Neuron (in vitro differentiated cells): Measurements from ENCODE around the gene ZSCAN5A.
"Not testable (repeated sequence)": the region's sequence is repeated elsewhere in the genome, so short reads cannot be mapped to it uniquely, and the experiment has no call there.

Source experiments
- H2AFZ ChIP-seq: one replicate; pipeline ENCODE4 v1.6.1; 2013; ENCODE audit warnings: low read depth, mild to moderate bottlenecking, inconsistent platforms, low read length, moderate library complexity
- H3K27me3 ChIP-seq: one replicate; pipeline ENCODE4 v1.6.1; 2013; ENCODE audit warnings: low read length; ENCODE audit not compliant: insufficient read depth
- H3K36me3 ChIP-seq: one replicate; pipeline ENCODE4 v1.6.1; 2013; ENCODE audit warnings: low read length; ENCODE audit not compliant: insufficient read depth
- H3K4me1 ChIP-seq: one replicate; pipeline ENCODE4 v1.6.1; 2013; ENCODE audit warnings: low read length; ENCODE audit not compliant: insufficient read depth
- H3K4me3 ChIP-seq: 2 replicates; pipeline ENCODE4 v1.5.1; 2013; ENCODE audit warnings: mild to moderate bottlenecking, low read length, moderate library complexity
- H3K9me3 ChIP-seq: one replicate; pipeline ENCODE4 v1.6.1; 2013; ENCODE audit warnings: low read length

ZSCAN5A gene

DNA sequence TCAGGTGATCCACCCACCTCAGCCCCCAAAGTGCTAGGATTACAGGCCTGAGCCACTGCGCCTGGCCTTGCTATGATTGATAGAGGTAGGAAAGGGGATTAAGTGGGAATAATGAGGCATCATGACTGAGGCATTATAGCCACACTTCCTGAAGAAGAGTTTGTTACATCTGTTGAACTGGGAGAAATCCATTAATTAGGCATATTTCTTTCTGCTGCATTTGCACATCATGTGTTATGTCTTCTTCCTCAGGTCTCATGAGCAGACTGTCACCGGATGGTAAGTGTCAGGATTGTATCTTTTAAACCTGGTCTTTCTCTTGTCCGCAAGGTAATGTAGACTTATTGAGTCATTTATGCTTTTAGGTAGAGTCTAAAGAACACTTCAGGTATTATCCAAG, 29.9 kb downstream of the ZSCAN5A start:
- H3K36me3 ChIP-seq = no peaks in the 10 kb centered on the region
- no peak overlapping the region for H2AFZ ChIP-seq
- no peaks in the 10 kb centered on the region for H3K4me1 ChIP-seq
- no peak overlapping the region for H3K4me3 ChIP-seq
- H3K9me3 ChIP-seq = peaks cover 5% of the 10 kb centered on the region
- no peaks in the 10 kb centered on the region for H3K27me3 ChIP-seq

DNA sequence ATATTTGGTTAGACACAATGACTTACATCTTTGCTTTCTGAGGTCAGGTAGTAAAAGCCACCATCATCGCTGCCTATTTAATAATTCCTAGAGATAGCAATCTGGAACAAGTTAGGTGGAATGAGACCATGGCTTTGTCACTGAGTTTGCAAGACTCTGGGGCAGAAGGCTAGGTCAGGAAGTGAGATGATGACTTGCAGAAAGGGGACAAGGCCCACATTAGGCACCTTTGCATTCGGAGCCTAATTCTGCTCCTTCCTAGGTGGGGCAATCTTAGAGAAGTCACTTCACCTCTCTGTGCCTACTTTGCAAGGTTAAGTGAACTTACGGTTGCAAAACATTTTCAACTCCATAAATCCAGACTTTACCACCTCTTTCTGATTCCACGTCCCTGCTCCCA, 31.8 kb downstream of the ZSCAN5A start:
- H3K36me3 ChIP-seq = no peaks in the 10 kb centered on the region
- H3K27me3 ChIP-seq = no peaks in the 10 kb centered on the region
- peaks cover 5% of the 10 kb centered on the region for H3K9me3 ChIP-seq
- no peaks in the 10 kb centered on the region for H3K4me1 ChIP-seq
- no peak overlapping the region for H2AFZ ChIP-seq
- no peak overlapping the region for H3K4me3 ChIP-seq

DNA sequence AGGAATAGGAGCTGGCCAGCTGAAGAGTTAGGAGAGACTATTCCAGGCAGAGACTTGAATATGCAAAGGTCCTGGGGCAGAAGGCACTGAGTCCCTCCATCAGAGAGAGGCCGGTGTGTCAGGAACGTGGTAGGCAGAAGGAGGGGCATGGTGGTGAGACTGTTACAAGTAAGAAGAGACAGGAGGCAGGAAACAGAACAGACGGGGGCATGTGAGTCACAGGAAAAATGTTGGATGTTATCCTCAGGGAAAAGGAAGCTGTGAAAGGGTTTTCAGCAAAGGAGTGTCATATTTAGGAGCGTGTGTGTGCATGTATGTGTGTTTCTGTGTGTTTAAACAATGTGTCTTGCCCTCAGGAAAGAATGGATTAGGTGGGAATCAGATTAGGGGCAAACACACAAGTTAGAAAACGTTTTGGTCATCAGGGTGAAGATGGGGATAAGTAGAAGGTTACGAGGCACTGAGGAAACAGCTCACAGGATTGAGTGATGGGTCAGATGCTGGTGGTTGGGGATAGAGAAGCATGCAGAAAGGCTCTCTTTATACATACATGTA, 41.0 kb downstream of the ZSCAN5A start:
- no peak overlapping the region for H2AFZ ChIP-seq
- H3K9me3 ChIP-seq = peaks cover 9% of the 10 kb centered on the region
- no peaks in the 10 kb centered on the region for H3K27me3 ChIP-seq
- no peaks in the 10 kb centered on the region for H3K4me1 ChIP-seq
- H3K36me3 ChIP-seq = no peaks in the 10 kb centered on the region
- H3K4me3 ChIP-seq = no peak overlapping the region

DNA sequence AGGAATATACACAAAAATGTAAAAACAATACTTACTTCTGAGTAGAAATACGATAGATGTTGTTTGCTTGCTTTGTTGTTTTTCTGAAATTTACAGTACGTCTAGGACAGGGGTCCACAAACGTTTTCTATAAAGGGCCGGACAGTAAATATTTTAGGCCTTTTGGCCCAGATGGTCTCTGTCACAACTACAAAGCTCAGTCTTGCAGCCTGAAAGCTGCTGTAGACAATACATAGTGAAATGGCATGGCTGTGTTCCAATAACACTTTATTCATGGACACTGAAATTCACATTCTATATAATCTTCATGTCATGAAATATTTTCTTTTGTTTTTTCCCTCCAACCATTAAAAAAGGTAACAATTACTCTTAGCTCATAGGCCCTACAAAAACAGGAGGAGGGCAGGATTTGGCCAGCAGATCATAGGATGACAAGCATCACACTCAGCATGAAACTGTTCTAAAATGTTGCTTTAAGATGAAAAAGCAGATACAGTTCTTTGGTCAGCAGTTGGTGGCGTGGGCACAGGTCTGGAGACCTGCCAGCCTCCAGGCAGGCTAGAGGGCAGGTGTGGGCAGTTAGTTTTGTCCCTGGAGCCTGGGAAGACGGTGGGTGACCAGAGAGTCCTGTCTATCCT, 42.4 kb downstream of the ZSCAN5A start, which contains the start of gene EDDM13:
Gene EDDM13 (plus strand): TSS at position 588 of the 638 bp plus-strand sequence. CDS start 87 bp downstream, outside the sequence.
- Histone ChIP-seq H3K27me3 (no peaks in the 10 kb centered on the region), H2AFZ (no peak within 1 kb of the TSS), H3K9me3 (peaks cover 8% of the 10 kb centered on the region), H3K36me3 (no peaks in the 10 kb centered on the region), H3K4me1 (no peaks in the 10 kb centered on the region), H3K4me3 (no peak within 1 kb of the TSS)

DNA sequence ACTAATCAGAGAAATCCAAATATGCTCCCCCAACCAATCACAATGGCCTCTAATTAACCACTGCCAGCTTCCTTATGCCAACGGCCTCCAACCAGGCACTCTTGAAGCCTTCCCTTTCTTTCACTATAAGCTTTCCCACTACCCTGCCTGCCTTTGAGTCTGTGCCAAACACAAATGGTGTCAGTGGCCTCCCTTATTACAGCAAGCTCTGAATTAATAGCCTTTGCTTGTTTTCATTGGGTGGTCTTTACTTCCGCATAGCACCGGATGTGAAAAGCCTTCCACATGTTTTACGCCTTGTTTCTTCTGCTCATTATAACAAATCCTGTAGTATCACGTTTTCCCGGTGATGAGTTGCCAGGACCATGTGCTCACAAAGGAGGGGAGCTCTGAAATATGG, 43.5 kb downstream of the ZSCAN5A start:
- no peaks in the 10 kb centered on the region for H3K27me3 ChIP-seq
- no peaks in the 10 kb centered on the region for H3K4me1 ChIP-seq

DNA sequence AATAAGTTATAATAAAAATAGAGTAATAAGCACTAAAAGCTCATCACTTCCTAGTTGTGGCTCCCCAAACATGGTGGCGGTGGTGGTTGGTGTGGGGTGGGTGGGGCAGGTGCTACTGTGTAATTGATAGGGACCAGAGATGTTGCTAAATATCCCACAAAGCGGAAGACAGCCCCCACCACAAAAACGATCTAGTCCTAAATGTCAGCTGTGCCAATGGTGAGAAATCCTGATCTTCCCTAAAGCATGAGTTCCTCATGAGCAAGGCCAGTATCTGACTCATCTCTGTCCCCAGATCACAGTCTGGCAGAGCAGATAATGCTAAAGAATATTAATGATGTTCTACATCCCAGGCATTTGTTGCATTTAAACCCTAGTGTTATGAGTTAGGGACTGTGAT, 44.0 kb downstream of the ZSCAN5A start:
- Histone ChIP-seq H3K4me1 (no peaks in the 10 kb centered on the region), H2AFZ (no peak overlapping the region), H3K4me3 (no peak overlapping the region), H3K9me3 (peaks cover 3% of the 10 kb centered on the region), H3K36me3 (no peaks in the 10 kb centered on the region), H3K27me3 (no peaks in the 10 kb centered on the region)

More for the DNA sequence above, 43.5 kb downstream of the ZSCAN5A start:
- H3K4me3 ChIP-seq = no peak overlapping the region
- H2AFZ ChIP-seq = no peak overlapping the region
- peaks cover 3% of the 10 kb centered on the region for H3K9me3 ChIP-seq
- H3K36me3 ChIP-seq = no peaks in the 10 kb centered on the region

DNA sequence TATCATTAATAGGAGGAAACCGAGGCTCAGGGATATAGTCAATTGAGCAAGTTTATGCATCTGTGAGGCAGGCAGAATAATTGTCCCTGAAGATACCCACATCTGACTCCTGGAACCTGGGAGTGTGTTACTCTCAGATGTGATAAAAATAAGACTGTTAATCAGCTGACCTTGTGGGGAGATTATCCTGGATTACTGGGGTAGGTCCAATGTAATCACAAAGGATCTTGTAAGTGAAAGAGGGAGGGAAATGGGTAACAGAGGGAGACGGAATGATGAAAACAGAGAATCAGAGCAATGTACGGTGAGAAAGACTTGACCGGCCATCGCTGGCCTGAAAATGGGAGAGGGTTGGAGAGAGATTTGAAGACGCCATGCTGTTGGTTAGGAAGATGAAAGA, 45.3 kb downstream of the ZSCAN5A start:
- no peak overlapping the region for H3K4me3 ChIP-seq
- H3K9me3 ChIP-seq = peaks cover 3% of the 10 kb centered on the region
- no peaks in the 10 kb centered on the region for H3K36me3 ChIP-seq
- H3K4me1 ChIP-seq = no peaks in the 10 kb centered on the region
- no peaks in the 10 kb centered on the region for H3K27me3 ChIP-seq
- no peak overlapping the region for H2AFZ ChIP-seq

DNA sequence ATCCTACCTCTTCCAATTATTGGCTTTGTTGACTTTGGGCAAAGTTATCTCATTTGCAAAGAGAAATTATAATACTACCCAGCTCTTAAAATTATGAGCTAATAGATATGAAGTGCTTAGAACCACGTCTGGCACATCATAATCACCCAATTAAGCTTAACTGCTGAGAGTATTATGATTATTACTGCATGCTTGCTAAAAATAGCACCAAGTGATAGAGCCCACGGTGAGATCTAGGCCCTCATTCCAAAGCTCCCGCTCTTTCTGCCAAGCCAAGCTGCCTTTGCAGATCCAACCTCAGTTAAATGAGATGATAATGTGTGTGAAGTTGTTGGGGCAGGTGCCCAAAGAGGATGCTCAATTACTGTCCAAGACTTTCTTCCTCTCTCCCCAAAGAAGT, 48.6 kb downstream of the ZSCAN5A start:
- no peaks in the 10 kb centered on the region for H3K36me3 ChIP-seq

DNA sequence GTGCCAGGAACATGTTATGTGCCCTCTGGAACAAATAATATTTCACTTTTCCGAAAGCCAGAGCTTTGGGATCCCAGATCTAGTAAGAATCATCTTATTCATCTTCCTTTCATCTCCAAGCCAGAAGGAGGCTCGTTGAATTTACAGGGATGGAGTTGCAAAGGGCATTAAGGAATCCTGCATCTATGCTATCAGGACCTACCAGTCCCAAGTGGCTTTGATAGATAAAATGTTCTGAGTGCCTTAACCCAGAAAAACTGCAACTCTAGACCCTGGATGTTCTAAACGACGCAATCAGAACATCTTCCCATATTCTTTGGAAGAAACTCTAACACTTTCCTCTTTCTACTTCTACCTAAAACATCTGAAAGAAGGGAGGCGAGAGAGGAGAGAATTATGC, 51.3 kb downstream of the ZSCAN5A start:
- no peaks in the 10 kb centered on the region for H3K9me3 ChIP-seq
- no peak overlapping the region for H3K4me3 ChIP-seq

More for the DNA sequence above, 48.6 kb downstream of the ZSCAN5A start:
- no peak overlapping the region for H3K4me3 ChIP-seq
- no peaks in the 10 kb centered on the region for H3K4me1 ChIP-seq
- no peaks in the 10 kb centered on the region for H3K27me3 ChIP-seq
- no peak overlapping the region for H2AFZ ChIP-seq
- H3K9me3 ChIP-seq = no peaks in the 10 kb centered on the region

DNA sequence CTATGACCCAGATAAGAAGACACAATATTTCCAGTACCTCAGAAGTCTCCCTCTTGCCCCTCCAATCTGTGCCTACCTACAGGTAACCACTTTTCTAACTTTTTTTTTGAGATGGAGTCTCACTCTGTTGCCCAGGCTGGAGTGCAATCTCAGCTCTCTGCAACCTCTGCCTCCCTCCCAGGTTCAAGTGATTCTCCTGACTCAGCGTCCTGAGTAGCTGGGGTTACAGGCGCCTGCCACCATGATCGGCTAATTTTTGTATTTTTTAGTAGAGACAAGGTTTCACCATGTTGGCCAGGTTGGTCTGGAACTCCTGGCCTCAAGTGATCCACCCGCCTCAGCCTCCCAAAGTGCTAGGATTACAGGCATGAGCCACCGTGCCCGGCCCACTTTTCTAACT, 52.7 kb downstream of the ZSCAN5A start:
- not testable (repeated sequence) for H3K27me3 ChIP-seq, H3K4me1 ChIP-seq, H3K36me3 ChIP-seq, H3K4me3 ChIP-seq, H2AFZ ChIP-seq, H3K9me3 ChIP-seq

More for the DNA sequence above, 51.3 kb downstream of the ZSCAN5A start:
- no peaks in the 10 kb centered on the region for H3K4me1 ChIP-seq
- H2AFZ ChIP-seq = no peak overlapping the region
- H3K27me3 ChIP-seq = no peaks in the 10 kb centered on the region
- H3K36me3 ChIP-seq = no peaks in the 10 kb centered on the region

DNA sequence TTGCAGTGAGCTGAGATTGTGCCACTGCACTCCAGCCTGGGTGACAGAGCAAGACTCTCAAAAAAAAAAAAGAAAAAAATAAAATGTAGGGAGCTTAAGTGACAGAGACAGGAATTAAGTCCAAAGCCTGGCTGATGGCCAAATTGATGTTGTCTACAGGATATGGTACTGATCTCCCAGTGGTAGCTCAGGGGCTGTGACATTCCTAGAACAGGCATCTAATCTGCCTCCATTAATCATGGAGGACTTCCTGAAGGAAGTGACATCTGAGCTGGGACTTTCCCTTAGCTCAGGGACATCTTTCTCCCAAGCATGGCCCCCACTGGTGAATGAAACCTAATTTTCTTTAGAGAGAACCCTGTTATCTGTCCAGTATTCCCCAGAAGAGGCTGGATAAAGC, 53.5 kb downstream of the ZSCAN5A start:
- H2AFZ ChIP-seq = no peak overlapping the region
- H3K4me1 ChIP-seq = no peaks in the 10 kb centered on the region
- H3K9me3 ChIP-seq = no peaks in the 10 kb centered on the region

DNA sequence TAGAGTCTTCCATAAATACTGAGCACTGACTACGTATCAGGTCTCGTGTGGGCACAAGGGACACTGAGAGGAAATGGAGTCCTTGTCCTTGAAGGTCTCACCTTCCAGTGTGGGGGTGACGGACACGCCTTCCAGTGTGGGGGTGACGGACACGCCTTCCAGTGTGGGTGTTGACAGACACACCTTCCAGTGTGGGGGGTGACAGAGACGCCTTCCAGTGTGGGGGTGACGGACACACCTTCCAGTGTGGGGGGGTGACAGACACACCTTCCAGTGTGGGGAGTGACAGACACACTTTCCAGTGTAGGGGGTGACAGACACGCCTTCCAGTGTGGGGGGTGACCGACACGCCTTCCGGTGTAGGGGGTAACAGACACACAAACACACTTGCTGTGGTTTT, 56.4 kb downstream of the ZSCAN5A start:
- Histone ChIP-seq H3K4me3 (no peak overlapping the region), H3K36me3 (no peaks in the 10 kb centered on the region), H3K27me3 (no peaks in the 10 kb centered on the region)

More for the DNA sequence above, 53.5 kb downstream of the ZSCAN5A start:
- no peaks in the 10 kb centered on the region for H3K36me3 ChIP-seq
- H3K27me3 ChIP-seq = no peaks in the 10 kb centered on the region
- H3K4me3 ChIP-seq = no peak overlapping the region

DNA sequence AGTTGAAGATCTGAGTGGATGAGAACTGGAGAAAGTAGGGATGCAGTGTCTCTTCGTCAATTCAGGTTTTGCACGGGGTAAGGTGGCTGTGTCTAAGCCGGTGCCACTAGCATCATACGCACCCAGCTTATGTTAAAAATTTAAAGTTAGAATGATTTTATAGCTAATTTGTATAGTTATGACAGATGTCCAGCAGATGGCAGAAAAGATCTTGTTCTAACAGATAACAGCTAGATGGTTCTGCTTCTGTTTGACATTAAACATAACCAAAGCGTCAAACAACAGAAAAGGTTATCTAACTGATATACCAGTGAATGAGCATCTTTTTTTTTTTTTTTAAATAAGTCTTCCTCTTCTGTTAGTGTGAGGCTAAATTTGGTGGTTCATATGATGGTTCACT, 60.9 kb downstream of the ZSCAN5A start:
- H3K4me1 ChIP-seq = no peaks in the 10 kb centered on the region
- no peak overlapping the region for H3K4me3 ChIP-seq
- no peaks in the 10 kb centered on the region for H3K36me3 ChIP-seq
- H2AFZ ChIP-seq = no peak overlapping the region
- peaks cover 5% of the 10 kb centered on the region for H3K9me3 ChIP-seq
- no peaks in the 10 kb centered on the region for H3K27me3 ChIP-seq

More for the DNA sequence above, 56.4 kb downstream of the ZSCAN5A start:
- Histone ChIP-seq H3K4me1 (no peaks in the 10 kb centered on the region), H2AFZ (no peak overlapping the region), H3K9me3 (no peaks in the 10 kb centered on the region)
